Esophagus muscularis mucosa (tissue), 3 donors: ENCODE measurements around the gene MYH11.
A peak's percentile ranks its signal among the peaks of the same experiment; 100 is the strongest.

Source experiments
- POLR2A ChIP-seq: fragments of 450-650 bp; IDR thresholded peaks from one replicate; pipeline ENCODE4 v1.6.1; 2017; ENCODE audit warnings: antibody characterized with exemption, moderate library complexity, mild to moderate bottlenecking, low read depth
- TF ChIP-seq, protein P1 (sequence below), 3 experiments: fragments of 200-600 bp in 2 of 3; fragments of 450-650 bp in 1 of 3; sonication (generic) in 2 of 3; IDR thresholded peaks; one replicate each; pipeline ENCODE4 v1.5.1; 2017 to 2019; ENCODE audit warnings: antibody characterized with exemption in 3 of 3, mild to moderate bottlenecking in 2 of 3, moderate library complexity in 1 of 3

DNA sequence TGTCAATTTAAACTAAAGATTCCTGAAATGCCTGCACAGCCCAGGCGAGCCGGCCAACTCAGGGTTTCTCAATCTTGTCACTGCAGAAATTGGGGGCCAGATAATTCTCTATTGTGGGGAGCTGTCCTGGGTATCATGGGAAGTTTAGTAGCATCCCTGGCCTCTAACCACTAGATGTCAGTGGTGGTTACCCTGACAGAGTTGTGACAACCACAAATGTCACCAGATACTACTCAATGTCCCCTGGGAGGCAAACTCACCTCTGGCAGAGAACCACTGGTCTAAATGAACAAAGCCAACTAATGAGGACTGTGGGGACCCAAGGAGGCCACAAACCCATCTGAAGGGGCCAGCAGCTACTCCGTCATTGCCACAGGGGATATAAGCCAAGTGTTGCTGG, 90.9 kb downstream of the MYH11 start:
- TF ChIP-seq, protein P1, sequence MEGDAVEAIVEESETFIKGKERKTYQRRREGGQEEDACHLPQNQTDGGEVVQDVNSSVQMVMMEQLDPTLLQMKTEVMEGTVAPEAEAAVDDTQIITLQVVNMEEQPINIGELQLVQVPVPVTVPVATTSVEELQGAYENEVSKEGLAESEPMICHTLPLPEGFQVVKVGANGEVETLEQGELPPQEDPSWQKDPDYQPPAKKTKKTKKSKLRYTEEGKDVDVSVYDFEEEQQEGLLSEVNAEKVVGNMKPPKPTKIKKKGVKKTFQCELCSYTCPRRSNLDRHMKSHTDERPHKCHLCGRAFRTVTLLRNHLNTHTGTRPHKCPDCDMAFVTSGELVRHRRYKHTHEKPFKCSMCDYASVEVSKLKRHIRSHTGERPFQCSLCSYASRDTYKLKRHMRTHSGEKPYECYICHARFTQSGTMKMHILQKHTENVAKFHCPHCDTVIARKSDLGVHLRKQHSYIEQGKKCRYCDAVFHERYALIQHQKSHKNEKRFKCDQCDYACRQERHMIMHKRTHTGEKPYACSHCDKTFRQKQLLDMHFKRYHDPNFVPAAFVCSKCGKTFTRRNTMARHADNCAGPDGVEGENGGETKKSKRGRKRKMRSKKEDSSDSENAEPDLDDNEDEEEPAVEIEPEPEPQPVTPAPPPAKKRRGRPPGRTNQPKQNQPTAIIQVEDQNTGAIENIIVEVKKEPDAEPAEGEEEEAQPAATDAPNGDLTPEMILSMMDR (IDR thresholded peaks at IDR 0.05): peak; percentile 35 to 53 (median 40)
- no peak for TF ChIP-seq POLR2A
